HEK293 (cell line): ENCODE results near the gene SUGP1.

ENCODE experiments used
- CTCF ChIA-PET: fragments of 350-600 bp; formaldehyde crosslinking; extraction: SDS; loops from one replicate; lab custom pipeline; 2021; ENCODE audit warnings: antibody characterized with exemption; lab: Yijun Ruan, JAX
- POLR2A ChIA-PET: fragments of 300-600 bp; formaldehyde crosslinking; extraction: SDS; loops from one replicate; lab custom pipeline; 2020; ENCODE audit warnings: antibody characterized with exemption, inconsistent platforms; lab: Yijun Ruan, JAX
- H3K27ac ChIP-seq: fragments of 200-500 bp; sonication (Bioruptor generic); 2 replicates; pipeline ENCODE4 v1.5.1; 2014; ENCODE audit warnings: low read depth, low read length, control low read depth, inconsistent platforms; ENCODE audit errors: extremely low read depth
- H3K36me3 ChIP-seq, 2 experiments: fragments of 200-500 bp in 1 of 2; sonication (Bioruptor generic) in 1 of 2; 1 replicate in 1 of 2; 2 replicates in 1 of 2; pipeline ENCODE4 v1.5.1; 2014 to 2017; ENCODE audit warnings: inconsistent platforms in 2 of 2, low read length in 2 of 2; ENCODE audit not compliant: control insufficient read depth in 2 of 2, insufficient read depth in 1 of 2
- H3K4me1 ChIP-seq: fragments of 200-500 bp; sonication (Bioruptor generic); 2 replicates; pipeline ENCODE4 v1.5.1; 2014; ENCODE audit warnings: mild to moderate bottlenecking, low read length, inconsistent platforms; ENCODE audit not compliant: control insufficient read depth, insufficient read depth
- H3K4me3 ChIP-seq: 2 replicates; pipeline ENCODE4 v1.5.1; 2011; ENCODE audit warnings: low read depth, mild to moderate bottlenecking, control low read depth, low read length, moderate library complexity
- H3K9me3 ChIP-seq: fragments of 200-500 bp; sonication (Bioruptor generic); 2 replicates; pipeline ENCODE4 v1.5.1; 2014; ENCODE audit warnings: low read depth, low read length, inconsistent platforms; ENCODE audit not compliant: control insufficient read depth, insufficient read depth
- GLIS1 ChIP-seq: fragments of 450-650 bp; formaldehyde crosslinking; IDR thresholded peaks from 2 replicates; pipeline ENCODE4 v1.5.1; 2016; ENCODE audit warnings: missing biosample characterization, missing genetic modification characterization
- KLF1 ChIP-seq: fragments of 450-650 bp; formaldehyde crosslinking; IDR thresholded peaks from 2 replicates; pipeline ENCODE4 v1.5.1; 2016; ENCODE audit warnings: missing biosample characterization, missing genetic modification characterization
- KLF8 ChIP-seq: fragments of 450-650 bp; formaldehyde crosslinking; IDR thresholded peaks from 2 replicates; pipeline ENCODE4 v1.5.1; 2016; ENCODE audit warnings: missing biosample characterization, missing genetic modification characterization
- OVOL3 ChIP-seq: fragments of 450-650 bp; formaldehyde crosslinking; IDR thresholded peaks from 2 replicates; pipeline ENCODE4 v1.5.1; 2016; ENCODE audit warnings: missing biosample characterization, missing genetic modification characterization
- PRDM2 ChIP-seq: fragments of 450-650 bp; formaldehyde crosslinking; IDR thresholded peaks from 2 replicates; pipeline ENCODE4 v1.5.1; 2016; ENCODE audit warnings: missing biosample characterization, missing genetic modification characterization, borderline replicate concordance
- WT1 ChIP-seq: fragments of 450-650 bp; formaldehyde crosslinking; IDR thresholded peaks from 2 replicates; pipeline ENCODE4 v1.5.1; 2016; ENCODE audit warnings: missing biosample characterization, missing genetic modification characterization
- ZFP3 ChIP-seq: fragments of 450-650 bp; formaldehyde crosslinking; IDR thresholded peaks from 2 replicates; pipeline ENCODE4 v1.5.1; 2016; ENCODE audit warnings: low read depth, missing biosample characterization, missing genetic modification characterization
- ZNF18 ChIP-seq: fragments of 450-650 bp; formaldehyde crosslinking; IDR thresholded peaks from 2 replicates; pipeline ENCODE4 v1.5.1; 2016; ENCODE audit warnings: missing biosample characterization, missing genetic modification characterization
- ZNF19 ChIP-seq: fragments of 450-650 bp; formaldehyde crosslinking; IDR thresholded peaks from 2 replicates; pipeline ENCODE4; 2016; ENCODE audit warnings: missing biosample characterization, missing genetic modification characterization, low read depth
- ZNF416 ChIP-seq: fragments of 450-650 bp; formaldehyde crosslinking; IDR thresholded peaks from 2 replicates; pipeline ENCODE4 v1.5.1; 2016; ENCODE audit warnings: missing biosample characterization, missing genetic modification characterization
- ZNF558 ChIP-seq: fragments of 450-650 bp; formaldehyde crosslinking; IDR thresholded peaks from 2 replicates; pipeline ENCODE4 v1.5.1; 2016; ENCODE audit warnings: missing biosample characterization, missing genetic modification characterization
- ZNF621 ChIP-seq: fragments of 450-650 bp; formaldehyde crosslinking; IDR thresholded peaks from 2 replicates; pipeline ENCODE4 v1.5.1; 2017; ENCODE audit warnings: missing biosample characterization, missing genetic modification characterization
- ZNF629 ChIP-seq: fragments of 450-650 bp; formaldehyde crosslinking; IDR thresholded peaks from 2 replicates; pipeline ENCODE4 v1.5.1; 2017; ENCODE audit warnings: missing biosample characterization, missing genetic modification characterization
- ZNF707 ChIP-seq: fragments of 450-650 bp; formaldehyde crosslinking; IDR thresholded peaks from 2 replicates; pipeline ENCODE4 v1.5.1; 2016; ENCODE audit warnings: missing biosample characterization, missing genetic modification characterization
- ZNF791 ChIP-seq: fragments of 450-650 bp; formaldehyde crosslinking; IDR thresholded peaks from 2 replicates; pipeline ENCODE4 v1.5.1; 2016; ENCODE audit warnings: missing biosample characterization, missing genetic modification characterization
- ZXDB ChIP-seq: fragments of 450-650 bp; formaldehyde crosslinking; IDR thresholded peaks from 2 replicates; pipeline ENCODE4 v1.5.1; 2016; ENCODE audit warnings: missing biosample characterization, missing genetic modification characterization
- TF ChIP-seq, protein P1 (sequence below): fragments of 450-650 bp; formaldehyde crosslinking; IDR thresholded peaks from 2 replicates; pipeline ENCODE4 v1.5.1; 2017; ENCODE audit warnings: missing biosample characterization, missing genetic modification characterization
- TF ChIP-seq, protein P2 (sequence below): fragments of 450-650 bp; formaldehyde crosslinking; IDR thresholded peaks from 2 replicates; pipeline ENCODE4 v1.5.1; 2016; ENCODE audit warnings: missing biosample characterization, missing genetic modification characterization
- TF ChIP-seq, protein P3 (sequence below): fragments of 450-650 bp; formaldehyde crosslinking; IDR thresholded peaks from 2 replicates; pipeline ENCODE4 v1.5.1; 2016; ENCODE audit warnings: missing biosample characterization, missing genetic modification characterization
- TF ChIP-seq, protein P4 (sequence below): fragments of 450-650 bp; formaldehyde crosslinking; IDR thresholded peaks from 2 replicates; pipeline ENCODE4 v1.5.1; 2016; ENCODE audit warnings: missing biosample characterization, missing genetic modification characterization

The SUGP1 gene

GRCh38 chr19:19362075-19362474 is 41.8 kb upstream of the SUGP1 start:
- POLR2A ChIA-PET: no interaction called here
- TF ChIP-seq, protein P1, sequence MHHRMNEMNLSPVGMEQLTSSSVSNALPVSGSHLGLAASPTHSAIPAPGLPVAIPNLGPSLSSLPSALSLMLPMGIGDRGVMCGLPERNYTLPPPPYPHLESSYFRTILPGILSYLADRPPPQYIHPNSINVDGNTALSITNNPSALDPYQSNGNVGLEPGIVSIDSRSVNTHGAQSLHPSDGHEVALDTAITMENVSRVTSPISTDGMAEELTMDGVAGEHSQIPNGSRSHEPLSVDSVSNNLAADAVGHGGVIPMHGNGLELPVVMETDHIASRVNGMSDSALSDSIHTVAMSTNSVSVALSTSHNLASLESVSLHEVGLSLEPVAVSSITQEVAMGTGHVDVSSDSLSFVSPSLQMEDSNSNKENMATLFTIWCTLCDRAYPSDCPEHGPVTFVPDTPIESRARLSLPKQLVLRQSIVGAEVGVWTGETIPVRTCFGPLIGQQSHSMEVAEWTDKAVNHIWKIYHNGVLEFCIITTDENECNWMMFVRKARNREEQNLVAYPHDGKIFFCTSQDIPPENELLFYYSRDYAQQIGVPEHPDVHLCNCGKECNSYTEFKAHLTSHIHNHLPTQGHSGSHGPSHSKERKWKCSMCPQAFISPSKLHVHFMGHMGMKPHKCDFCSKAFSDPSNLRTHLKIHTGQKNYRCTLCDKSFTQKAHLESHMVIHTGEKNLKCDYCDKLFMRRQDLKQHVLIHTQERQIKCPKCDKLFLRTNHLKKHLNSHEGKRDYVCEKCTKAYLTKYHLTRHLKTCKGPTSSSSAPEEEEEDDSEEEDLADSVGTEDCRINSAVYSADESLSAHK (tag by site-specific recombination): no peak

DNA sequence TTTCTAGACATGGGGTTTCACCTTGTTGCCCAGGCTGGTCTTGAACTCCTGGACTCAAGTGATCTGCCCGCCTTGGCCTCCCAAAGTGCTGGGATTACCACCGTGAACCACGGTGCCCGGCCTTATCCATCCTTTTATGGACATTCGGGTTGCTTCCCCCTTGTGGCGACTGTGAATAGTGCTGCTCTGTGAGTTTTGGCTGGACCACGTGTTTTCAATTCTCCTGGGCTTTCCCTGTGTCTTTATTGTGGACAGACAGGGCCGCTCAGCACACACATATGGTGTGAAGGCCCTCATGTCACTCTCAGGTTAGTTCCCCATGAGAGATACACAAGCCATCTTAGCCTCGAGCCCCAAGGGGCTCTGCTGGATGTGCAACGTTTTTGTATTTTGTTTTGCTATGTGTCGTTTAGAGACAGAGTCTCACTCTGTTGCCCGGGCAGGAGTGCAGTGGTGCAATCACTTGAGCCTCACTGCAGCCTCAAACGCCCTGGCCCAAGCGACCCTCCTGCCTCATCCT is 40.8 kb upstream of the SUGP1 start:
- POLR2A ChIA-PET: no interaction called here
- H3K36me3 ChIP-seq: peaks cover 3 to 25% of the 10 kb centered on the region in 2 experiments; a peak in 2 of 3 replicates
- no peak overlapping the region for H3K4me3 ChIP-seq
- H3K27ac ChIP-seq: no peak overlapping the region
- CTCF ChIA-PET: interaction anchor here (0.7 to 5.8 kb wide), 5 partner anchors 14 to 129 kb away, joined by 3 to 23 read pairs (median 3); no protein-coding TSS in a partner anchor
- H3K4me1 ChIP-seq: no peaks in the 10 kb centered on the region; the same call in none of the 2 replicates
- no peaks in the 10 kb centered on the region for H3K9me3 ChIP-seq
- TF ChIP-seq, protein P2, sequence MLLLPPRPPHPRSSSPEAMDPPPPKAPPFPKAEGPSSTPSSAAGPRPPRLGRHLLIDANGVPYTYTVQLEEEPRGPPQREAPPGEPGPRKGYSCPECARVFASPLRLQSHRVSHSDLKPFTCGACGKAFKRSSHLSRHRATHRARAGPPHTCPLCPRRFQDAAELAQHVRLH (tag by site-specific recombination): peak; percentile 94
- TF ChIP-seq, protein P3, sequence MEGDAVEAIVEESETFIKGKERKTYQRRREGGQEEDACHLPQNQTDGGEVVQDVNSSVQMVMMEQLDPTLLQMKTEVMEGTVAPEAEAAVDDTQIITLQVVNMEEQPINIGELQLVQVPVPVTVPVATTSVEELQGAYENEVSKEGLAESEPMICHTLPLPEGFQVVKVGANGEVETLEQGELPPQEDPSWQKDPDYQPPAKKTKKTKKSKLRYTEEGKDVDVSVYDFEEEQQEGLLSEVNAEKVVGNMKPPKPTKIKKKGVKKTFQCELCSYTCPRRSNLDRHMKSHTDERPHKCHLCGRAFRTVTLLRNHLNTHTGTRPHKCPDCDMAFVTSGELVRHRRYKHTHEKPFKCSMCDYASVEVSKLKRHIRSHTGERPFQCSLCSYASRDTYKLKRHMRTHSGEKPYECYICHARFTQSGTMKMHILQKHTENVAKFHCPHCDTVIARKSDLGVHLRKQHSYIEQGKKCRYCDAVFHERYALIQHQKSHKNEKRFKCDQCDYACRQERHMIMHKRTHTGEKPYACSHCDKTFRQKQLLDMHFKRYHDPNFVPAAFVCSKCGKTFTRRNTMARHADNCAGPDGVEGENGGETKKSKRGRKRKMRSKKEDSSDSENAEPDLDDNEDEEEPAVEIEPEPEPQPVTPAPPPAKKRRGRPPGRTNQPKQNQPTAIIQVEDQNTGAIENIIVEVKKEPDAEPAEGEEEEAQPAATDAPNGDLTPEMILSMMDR (tag by site-specific recombination): peak; percentile 74; the same call in 1 of the 2 replicates
- TF ChIP-seq KLF8 (tag by site-specific recombination) (no peak), ZNF558 (tag by site-specific recombination) (no peak), OVOL3 (tag by site-specific recombination) (no peak), ZNF19 (tag by site-specific recombination) (no peak), ZNF18 (tag by site-specific recombination) (peak; percentile 91), ZXDB (tag by site-specific recombination) (0 out of 2 replicates have a peak, but pooled peaks have one; percentile 21), WT1 (tag by site-specific recombination) (no peak), ZNF621 (no peak), KLF1 (tag by site-specific recombination) (no peak), PRDM2 (no peak), ZFP3 (tag by site-specific recombination) (no peak), GLIS1 (tag by site-specific recombination) (peak; percentile 71), ZNF629 (tag by site-specific recombination) (0 out of 2 replicates have a peak, but pooled peaks have one; percentile 36), ZNF707 (no peak), ZNF416 (no peak), ZNF791 (tag by site-specific recombination) (no peak)
- TF ChIP-seq, protein P4, sequence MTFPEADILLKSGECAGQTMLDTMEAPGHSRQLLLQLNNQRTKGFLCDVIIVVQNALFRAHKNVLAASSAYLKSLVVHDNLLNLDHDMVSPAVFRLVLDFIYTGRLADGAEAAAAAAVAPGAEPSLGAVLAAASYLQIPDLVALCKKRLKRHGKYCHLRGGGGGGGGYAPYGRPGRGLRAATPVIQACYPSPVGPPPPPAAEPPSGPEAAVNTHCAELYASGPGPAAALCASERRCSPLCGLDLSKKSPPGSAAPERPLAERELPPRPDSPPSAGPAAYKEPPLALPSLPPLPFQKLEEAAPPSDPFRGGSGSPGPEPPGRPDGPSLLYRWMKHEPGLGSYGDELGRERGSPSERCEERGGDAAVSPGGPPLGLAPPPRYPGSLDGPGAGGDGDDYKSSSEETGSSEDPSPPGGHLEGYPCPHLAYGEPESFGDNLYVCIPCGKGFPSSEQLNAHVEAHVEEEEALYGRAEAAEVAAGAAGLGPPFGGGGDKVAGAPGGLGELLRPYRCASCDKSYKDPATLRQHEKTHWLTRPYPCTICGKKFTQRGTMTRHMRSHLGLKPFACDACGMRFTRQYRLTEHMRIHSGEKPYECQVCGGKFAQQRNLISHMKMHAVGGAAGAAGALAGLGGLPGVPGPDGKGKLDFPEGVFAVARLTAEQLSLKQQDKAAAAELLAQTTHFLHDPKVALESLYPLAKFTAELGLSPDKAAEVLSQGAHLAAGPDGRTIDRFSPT: peak; percentile 73; the same call in 1 of the 2 replicates

More at GRCh38 chr19:19362075-19362474, 41.8 kb upstream of the SUGP1 start:
- H3K9me3 ChIP-seq: no peaks in the 10 kb centered on the region
- H3K36me3 ChIP-seq: peaks cover 3 to 15% of the 10 kb centered on the region in 2 experiments; a peak in 2 of 3 replicates
- peaks cover 2% of the 10 kb centered on the region for H3K4me1 ChIP-seq
- no peak overlapping the region for H3K4me3 ChIP-seq
- CTCF ChIA-PET: interaction anchor here (0.5 to 5.8 kb wide), 9 partner anchors 8 to 128 kb away, joined by 3 to 23 read pairs (median 3); no protein-coding TSS in a partner anchor
- H3K27ac ChIP-seq: no peak overlapping the region
